Stimulated activated CD8-positive, alpha-beta memory T cell treated with anti-CD3 and anti-CD28 coated beads, Interleukin-7, amount 100 ng/mL, for 4 hours (primary cell): Measurements from ENCODE around the gene GPSM1.

ENCODE experiments used
- DNase-seq, 2 donors: peaks; one replicate each; pipeline ENCODE4 v3.0.0-alpha.2; 2020; ENCODE audit warnings: low read depth in 2 of 2

Gene GPSM1

DNA sequence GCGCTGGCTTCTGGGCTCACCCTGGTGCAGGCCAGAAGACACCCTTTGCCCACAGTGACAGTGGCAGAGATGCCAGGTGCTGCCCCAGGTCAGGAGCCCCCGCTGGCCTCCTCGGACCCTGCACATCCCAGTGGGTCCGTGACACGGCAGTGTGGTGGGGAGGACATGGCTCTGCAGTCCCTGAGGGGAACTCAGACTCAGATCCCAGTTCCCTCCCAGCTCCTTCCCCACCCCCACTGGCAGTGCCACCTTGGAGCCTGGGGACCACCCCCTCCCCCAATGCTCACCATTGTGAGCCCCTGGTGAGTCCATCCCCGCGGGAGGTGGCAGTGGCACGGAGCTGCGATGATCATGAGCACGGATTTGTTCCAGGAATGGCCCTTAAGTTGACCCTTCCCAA is 22.9 kb upstream of the GPSM1 start:
- no peak for DNase-seq

DNA sequence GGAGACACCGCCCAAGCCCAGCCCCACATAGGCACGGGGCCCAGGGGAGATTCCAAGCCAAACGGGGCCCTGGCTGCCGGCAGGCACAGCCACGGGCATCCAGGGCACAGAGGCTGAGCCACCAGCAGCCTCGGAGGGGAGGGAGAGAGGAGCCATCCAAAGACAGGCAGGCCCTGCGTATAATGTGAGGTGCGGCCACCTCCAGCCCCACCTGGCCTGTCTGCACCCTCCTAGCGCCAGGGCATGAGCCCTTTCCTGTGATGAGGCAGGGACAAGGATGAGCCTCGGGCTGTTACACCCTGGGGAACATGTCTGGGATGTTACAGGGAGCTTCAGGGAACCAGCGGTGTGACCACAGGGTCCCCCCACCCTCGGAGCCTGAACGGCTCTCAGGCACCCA is 22.4 kb upstream of the GPSM1 start:
- DNase-seq: no peak

DNA sequence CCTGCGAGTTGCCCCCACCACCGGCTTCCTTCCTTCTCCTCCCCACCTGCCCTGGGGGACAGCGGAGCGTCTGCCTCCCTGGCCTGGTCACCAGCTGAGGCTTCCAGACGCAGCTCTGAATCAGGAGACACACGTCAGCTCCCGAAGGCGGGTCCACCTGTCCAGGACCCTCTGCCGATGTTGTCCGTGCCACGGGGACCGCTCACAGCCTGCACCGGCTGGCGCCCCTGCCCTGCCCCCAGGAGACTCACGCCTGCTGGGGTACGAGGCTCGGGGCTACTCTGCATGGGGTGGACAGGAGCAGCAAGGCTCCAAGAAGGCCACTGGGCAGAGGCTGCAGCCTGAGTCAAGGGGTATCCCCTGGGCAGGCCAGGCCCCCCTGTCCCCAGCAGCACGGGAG is 21.5 kb upstream of the GPSM1 start:
- no peak for DNase-seq

DNA sequence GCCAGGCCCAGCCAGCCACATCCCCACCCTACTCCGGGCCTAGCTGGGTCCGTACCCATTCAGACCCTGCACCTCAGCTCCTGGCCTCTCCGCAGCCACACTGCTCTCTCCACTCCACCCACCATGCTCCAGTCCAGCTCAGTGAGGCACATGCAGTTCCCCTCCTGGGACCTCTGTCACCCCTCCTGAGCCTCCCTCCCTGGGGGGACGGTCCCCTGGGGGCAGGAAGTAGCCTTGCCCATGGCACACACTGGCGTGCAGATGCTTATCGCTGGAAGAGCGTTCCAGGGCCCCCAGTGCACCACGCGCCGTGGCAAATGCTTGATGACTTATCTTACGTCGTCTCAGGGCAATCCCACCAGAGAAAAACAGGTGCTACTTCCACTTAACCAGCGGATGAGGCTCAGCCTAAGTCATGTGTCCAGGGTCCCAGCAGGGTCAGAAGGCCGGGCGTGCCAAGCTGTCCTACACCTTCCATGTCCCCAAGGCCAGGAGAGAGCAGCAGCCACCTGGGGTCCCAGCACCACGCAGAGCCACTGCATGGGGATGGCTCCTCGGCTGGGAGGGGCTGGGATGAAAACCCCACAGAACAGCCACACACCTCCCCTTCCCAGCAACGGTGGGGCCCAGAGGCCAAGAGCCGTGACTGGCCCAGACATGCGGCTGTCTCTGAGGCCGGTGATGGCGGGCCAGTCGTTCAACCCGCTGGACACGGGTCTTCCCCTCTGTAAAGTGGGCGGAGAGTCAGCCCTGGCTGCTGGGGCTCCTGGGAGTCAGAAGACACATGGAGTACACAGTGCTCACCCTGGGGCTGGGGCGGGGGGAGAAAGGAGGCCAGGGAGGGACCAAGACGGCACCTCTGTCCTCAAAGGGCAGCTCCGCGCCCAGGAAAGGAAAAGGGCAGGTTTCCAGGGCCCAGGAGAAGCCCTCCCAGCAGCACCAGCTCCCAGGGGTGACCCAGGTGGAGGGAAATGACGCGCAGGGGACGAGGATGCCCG is 20.8 kb upstream of the GPSM1 start:
- DNase-seq: no peak

DNA sequence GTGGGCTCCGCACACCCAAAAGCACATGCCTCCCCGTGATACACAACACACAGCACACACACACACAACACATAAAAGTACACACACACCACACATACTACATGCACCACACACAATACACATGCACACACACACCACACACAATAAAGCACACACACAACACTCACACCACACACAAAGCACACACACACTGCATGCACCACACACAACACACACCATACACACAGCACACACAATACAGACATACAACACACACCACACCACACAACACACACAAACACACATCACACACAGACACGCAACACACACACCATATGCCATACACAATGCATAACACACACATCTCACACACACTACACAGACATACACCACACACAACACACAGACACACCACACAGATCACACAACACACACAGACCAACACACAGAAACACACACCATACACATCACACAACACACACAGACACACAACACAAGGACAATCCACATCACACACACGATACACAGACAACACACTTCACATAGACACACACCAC is 20.1 kb upstream of the GPSM1 start:
- DNase-seq: no peak

DNA sequence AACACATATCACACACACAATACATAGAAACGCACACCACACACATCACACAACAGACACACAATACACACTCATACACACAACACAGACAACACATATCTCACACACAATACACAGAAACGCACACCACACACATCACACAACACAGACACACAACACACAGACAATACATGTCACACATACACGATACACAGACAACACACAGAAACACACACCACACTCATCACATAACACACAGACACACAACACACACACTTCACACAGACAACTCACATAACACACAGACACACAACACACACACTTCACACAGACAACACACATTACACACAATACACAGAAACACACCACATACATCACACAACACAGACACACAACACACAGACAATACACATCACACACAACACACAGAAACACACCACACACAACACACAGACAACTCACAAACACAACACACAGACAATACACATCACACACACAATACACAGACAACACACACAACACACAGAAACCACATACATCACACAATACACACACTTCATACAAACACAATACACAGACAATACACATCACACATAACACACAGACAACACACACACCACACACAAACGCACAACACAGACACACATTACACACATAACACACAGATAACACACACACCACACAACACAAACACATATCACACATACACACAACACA is 19.2 kb upstream of the GPSM1 start:
- no peak for DNase-seq

DNA sequence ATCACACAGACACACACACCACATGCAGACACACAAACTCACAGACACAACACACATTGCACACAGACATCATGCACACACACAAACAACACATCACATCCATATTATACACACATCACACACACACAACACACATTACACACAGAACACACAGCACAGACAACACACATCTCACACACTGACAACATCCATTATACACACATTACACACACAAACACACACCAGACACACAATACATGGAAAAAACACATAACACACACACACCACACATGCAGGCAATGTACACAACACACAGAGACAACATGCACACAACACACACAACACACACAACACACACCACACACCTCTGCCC is 18.7 kb upstream of the GPSM1 start:
- DNase-seq: no peak

DNA sequence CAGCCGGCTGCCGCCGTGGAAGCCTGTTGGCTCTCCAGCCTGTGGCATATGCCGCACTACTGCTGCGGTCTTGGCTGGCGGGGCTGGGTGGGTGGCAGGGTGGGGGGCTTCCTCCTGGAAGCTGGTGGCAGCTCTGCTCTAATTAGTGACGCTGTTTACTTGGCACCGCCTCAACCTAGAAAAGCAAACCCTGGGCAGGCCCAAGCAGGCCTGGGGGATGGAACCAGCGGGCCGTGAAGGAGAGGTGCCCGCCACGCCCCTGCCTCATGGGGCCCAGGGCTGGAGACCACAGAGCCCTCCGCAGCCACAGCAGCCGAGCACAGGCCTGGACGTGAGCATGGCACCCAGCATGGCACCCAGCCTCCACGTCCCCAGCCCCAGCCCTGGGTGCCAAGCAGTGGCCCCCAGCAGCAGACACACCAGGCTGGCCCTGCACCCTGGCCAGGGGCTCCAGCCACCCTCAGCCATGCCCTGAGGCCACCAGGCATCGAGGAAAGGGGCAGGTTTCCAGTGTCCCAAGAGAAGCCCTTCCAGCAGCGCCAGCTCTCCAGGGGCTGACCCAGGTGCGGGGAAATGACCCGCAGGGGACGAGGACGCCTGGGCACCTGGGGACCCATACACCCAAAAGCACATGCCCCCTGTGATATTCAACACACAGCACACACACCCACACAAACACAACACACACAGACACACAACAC is 18.1 kb upstream of the GPSM1 start:
- DNase-seq: no peak

DNA sequence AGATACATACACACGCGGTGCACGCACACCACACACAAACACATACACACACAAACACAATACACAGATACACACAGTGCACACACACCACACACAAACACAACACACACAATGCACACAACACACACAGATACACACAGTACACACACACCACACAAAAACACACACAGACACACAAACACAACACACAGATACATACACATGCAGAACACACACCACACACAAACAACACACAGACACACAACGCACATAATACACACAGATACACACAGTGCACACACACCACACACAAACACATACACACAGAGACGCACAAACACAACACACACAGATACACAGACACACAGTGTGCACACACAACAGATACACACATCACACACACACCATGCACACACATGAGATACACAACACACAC is 17.5 kb upstream of the GPSM1 start:
- no peak for DNase-seq

DNA sequence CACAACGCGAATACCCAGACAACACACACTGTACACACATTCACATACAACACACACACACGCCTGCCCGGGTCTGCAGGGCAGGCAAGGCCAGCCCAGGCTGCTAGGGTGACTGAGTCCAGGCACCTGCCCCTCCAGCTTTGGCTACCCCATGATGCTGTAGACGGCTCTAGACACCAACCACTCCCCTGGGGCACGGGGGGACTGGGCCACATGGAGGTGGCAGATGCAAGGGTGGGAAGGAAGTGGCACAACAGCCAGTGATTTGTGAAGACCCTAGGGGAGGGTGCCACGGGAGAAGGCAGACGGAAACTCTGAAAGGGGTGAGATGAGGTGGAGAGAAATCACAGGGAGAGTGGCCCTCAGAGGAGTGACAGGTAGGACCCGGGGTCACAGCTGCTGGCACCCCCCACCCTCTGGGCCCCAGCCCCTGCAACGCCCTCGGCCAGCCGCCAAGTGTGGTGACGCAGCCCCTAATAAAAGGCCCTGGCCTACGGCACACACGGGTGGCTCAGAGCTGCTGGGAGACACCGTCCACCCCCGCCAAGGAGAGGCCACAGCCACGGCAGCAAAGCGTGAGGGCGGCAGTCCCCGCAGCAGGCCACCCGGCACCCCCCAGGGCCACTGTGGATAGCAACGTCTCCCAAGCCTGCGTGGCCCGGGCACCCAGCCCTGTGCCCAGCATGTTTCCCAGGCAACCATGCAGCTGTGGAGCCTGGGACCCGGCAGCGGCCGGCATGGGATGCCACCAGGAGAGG is 16.9 kb upstream of the GPSM1 start:
- DNase-seq: no peak

DNA sequence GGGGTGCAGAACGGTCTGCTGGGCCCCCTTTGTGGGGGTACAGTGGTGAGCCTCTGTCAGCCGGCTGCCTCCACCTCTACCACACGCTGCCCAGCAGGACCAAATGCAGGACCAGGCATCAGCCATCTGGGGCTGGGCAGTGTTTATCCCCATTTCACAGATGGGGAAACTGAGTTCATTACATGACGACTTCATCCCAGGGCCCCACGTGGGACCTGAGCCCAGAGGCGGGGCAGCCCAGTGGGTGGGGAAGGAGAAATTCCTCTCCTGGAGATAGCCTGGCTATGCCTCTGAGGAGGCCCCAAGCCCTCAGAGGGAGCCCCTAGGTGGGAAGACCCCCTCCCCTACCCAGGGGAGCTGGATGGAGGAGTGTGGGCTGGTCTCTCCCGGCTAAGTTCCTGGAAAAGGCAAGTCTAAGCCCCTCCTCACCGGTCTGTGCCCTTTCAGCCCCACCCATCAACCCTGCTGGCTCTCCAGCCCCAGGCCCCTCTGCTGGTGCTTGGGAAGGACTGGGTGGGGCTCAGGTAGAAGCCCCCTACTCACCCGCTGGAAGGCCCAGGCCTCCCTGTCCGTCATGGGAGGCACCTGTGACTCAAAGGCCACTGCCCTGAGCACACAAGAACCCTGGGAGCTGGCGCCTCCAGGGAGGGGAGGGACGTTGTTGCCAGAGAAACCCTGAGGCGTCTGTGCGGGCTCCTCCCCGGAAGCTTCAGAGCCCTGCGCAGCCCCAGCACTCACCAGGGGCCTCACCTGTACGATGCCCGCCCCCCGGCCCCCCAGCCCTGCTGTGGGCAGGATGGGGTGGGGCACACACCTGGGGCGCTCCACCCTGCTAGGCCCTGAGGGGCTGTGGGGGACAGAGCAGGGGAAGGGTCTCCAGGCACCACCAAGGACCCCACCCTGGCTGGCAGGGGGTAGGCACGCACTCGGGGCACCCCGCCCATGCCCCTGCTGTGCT is 16.0 kb upstream of the GPSM1 start:
- DNase-seq: no peak

DNA sequence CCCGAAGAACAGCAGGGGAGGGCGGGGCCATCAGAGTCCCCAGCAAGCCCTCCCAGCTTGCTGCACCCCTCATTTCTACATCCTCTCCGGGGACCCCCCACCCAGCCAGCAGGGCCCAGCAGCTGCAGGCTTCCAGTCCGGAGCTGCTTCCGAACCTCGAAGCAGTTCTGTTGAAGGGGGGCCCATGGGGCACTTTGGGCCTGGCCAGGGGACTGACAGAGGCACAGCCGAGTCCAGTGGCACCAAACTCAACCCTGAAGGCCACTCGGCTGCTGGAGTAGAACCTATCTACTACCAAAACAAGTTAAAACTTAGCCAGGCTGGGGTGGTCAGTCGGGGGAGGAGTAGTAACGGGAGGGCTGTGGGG is 15.3 kb upstream of the GPSM1 start:
- DNase-seq: no peak

DNA sequence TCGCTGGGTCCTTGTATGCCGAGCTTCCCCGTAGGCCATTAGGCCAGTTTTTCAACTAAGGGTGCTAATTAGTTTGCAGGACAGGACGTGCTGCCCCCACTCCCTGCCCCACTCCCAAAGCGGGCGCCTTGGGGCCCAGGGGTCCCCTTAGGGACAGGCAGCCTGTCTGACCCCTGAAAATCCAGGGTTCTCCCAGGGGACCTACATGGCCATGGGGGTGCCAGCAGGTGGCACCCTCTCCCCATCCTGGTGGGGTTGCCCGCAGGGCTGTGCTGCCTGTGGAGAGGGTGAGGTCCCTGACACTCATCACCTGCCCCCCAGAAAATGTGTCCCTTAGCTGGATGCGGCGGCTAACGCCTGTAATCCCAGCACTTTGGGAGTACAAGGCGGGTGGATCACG is 14.9 kb upstream of the GPSM1 start:
- peak; percentile 13 to 23 for DNase-seq

DNA sequence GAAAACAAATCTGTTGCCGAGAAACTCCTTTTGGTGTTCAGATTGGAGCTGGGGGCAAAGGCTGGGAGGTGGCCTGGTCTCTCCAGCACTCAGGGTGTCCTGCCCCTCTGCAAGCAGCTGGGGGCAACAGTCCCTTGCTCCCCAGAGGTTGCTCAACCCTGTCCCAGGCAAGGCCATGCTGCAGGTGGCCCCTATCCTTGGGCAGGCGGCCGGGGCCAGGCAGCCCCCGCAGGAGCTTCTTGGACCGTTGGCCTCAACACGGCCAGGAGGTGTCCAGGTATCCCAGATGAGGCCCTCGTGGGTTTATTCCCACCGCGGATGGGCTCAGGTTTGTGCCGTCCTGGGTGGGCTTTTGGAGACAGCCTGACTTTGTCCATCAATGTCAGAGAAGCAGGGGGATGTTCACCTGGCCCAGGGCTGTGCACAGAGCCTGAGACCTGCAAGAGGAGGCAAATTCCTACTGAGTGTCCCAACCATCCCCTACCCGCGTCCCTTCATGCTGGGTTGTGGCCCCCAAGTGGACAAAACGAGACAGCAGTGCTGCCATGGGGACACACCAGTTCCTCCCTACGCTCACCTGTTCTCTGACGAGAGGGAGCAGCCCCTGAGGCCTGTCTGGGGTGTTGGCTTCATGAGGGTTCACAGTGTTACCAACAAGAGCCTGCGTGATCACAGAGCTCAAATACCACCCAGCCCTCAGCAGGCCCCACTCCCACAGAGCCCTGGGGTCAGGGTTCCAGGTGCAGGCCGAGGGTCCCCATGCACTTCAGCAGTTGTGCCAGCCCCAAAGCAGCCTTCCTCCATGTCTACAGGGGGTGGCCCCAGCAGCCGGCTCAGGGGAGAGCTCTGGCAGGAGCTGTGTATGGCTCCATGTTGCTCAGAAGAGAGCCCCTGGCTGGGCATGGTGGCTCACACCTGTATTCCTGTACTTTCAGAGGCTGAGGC is 14.0 kb upstream of the GPSM1 start:
- DNase-seq: no peak

DNA sequence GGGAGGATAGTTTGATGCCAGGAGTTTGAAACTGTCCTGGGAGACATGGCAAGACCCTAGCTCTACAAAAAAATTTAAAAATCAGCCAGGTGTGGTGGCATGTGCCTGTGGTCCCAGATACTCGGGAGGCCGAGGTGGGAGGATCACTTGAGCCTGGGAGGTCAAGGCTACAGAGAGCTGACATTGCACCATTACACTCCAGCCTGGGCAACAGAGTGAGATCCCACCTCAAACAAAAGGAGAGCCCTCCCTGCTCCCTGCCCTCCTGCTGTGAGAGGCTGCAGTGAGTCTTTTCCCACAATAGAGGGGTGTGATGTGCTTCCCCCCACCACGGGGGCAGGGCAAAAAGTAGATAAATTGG is 13.3 kb upstream of the GPSM1 start:
- no peak for DNase-seq

DNA sequence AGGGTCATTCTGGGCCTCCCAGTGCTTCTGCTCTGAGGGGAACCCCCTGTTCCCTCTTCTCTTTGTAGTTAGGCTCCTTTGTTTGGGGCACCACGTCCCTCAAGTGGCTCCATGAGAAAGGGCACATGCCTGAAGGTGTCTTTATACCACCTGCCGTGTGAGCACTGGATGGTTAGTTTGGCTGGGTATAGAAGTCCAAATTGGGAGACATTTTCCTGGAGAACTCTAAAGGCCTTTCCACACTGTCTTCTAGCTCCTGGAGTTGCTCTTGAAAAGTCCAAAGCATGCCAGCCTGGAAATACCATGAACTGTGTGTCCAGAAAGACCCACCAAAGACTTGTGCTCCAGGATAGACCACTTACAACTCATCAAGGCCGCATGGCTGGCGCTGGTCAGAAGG is 12.4 kb upstream of the GPSM1 start:
- DNase-seq: no peak

DNA sequence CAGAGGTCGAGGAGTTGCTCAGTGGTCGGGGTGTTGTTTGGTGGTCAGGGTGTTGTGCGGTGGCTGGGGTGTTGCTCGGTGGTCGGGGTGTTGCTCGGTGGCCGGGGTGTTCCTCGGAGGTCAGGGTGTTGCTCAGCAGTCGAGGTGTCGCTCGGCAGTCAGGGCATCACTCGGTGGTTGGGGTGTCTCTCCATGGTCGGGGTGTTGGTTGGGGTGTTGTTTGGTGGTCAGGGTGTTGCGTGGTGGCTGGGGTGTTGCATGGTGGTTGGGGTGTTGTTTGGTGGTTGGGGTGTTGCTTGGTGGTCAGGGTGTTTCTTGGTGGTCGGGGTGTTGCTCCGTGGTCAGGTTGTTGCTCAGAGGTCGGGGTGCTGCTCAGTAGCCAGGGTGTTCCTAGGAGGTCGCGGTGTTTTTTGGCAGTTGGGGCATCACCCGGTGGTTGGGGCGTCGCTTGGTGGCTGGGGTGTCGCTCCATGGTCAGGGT is 11.0 kb upstream of the GPSM1 start:
- DNase-seq: peak; percentile 15 to 27

DNA sequence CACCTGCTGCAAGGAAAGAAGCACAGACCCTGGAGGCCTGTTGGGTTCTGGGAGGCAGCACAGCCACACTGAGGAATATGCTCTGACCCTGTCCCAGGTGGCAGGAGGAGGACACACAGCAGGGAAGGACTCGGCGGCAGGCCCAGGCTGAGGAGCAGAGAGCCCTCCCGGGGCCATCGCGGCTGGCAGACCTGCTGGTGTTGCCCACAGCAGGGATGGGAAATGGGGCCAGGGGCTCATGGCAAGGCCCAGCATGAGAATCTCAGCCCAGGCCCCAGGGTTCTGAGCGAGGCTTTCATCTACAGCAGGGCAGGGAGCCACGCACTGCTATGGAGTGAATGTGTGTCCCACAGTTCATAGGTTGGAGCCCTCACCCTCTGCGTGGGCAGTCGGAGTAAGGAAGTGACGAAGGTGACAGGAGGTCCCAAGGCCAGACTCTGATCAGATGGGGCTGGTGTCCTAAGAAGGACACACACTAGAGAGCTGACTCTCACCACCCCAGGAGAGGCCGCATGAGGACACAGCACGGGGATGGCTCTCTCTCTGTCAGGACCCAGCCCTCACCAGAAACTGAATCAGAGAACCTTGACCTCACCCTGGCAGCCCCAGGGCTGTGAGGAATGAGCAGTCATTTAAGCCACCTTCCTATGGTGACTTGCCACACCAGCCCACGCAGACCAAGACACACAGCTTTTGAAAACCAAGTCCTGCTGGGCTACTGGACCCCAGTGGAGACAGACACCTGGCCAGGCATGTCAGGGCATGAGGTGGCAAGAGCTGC is 10.3 kb upstream of the GPSM1 start:
- no peak for DNase-seq
